SJSA1 (cell line): ENCODE measurements around the gene ERC2. TPM values are rescaled to one million over a fixed set of nuclear protein-coding genes. Genes with fewer than 3 reads are reported as not detected.

Experiments
- DNase-seq, 2 experiments: peaks; one replicate each; pipeline ENCODE4 v3.0.0-alpha.2; 2015 to 2020; ENCODE audit warnings: low spot score in 2 of 2, low read depth in 1 of 2
- H3K27ac ChIP-seq: fragments of 250-450 bp; sonication (Bioruptor Pico); 2 replicates; pipeline ENCODE4 v1.5.1; 2020; ENCODE audit warnings: mild to moderate bottlenecking, moderate library complexity
- H3K27me3 ChIP-seq: fragments of 250-450 bp; sonication (Bioruptor Pico); replicated peaks from 2 replicates; pipeline ENCODE4 v1.5.1; 2020; ENCODE audit warnings: mild to moderate bottlenecking, moderate library complexity
- H3K36me3 ChIP-seq: fragments of 250-450 bp; sonication (Bioruptor Pico); 2 replicates; pipeline ENCODE4 v1.5.1; 2020; ENCODE audit warnings: mild to moderate bottlenecking
- H3K4me1 ChIP-seq: fragments of 250-450 bp; sonication (Bioruptor Pico); replicated peaks from 2 replicates; pipeline ENCODE4 v1.6.1; 2021; ENCODE audit warnings: mild to moderate bottlenecking
- H3K4me3 ChIP-seq: fragments of 250-450 bp; sonication (Bioruptor Pico); 2 replicates; pipeline ENCODE4 v1.5.1; 2020; ENCODE audit warnings: mild to moderate bottlenecking
- H3K9me3 ChIP-seq: fragments of 250-450 bp; sonication (Bioruptor Pico); replicated peaks from 2 replicates; pipeline ENCODE4 v1.5.1; 2020; ENCODE audit warnings: mild to moderate bottlenecking
- total RNA-seq: library from RNA; depleted of rRNA; stranded (reverse); fragments of >200 nt; shearing (Covaris generic); gene quantifications from 2 replicates; pipeline ENCODE4 v1.2.3, GENCODE V29; 2014

ERC2 gene
- total RNA-seq, 1 experiment from 2014 or later = 0.13 TPM

DNA sequence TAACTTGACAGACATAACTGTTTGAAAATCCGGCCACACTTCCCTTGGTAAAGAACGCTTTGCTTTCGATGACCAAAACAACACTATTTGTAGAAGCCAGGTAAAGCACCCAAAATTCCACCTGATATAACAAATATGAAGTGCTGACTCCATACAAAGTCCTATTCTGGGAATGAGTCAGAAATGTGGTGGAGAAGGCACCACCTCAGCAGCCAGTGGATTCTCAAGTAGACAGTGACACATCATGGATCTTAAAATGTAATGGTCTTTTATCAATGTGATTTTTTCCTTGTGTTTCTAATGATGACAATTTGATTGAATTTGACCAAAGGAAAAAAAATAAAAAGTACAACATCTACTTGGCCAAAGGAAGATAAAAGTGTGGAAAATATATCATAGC lies 846.2 kb downstream of the ERC2 start:
- H3K4me1 ChIP-seq = peaks cover 60% of the 10 kb centered on the region
- H3K36me3 ChIP-seq = no peaks in the 10 kb centered on the region
- H3K27ac ChIP-seq = no peak overlapping the region
- no peaks in the 10 kb centered on the region for H3K9me3 ChIP-seq
- no peak overlapping the region for H3K4me3 ChIP-seq
- peak in 1 of 2 experiments; percentile 31 for DNase-seq
- H3K27me3 ChIP-seq = no peaks in the 10 kb centered on the region

DNA sequence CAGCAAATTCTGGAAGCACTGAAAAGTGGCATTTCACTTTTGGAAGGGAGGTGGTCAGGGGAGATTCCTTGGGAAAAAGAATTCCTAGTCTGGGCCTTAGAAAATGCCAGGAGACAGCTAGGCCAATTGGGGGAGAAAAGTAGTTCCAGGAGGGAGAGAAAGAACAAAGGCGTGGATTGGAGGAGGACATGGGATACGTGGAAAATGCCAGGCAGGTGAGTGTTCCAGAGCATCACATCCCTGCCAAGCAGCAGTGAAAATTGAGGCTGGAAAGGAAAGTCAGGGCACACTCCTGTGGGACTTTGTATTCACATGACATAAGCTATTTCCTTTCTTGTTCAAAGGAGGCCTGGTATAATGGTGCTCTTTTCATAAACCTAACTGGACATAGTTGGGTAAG lies 846.6 kb downstream of the ERC2 start:
- Histone ChIP-seq H3K4me3 (no peak overlapping the region), H3K27ac (peak overlapping the region; percentile 60; the same call in 1 of the 2 replicates), H3K4me1 (peaks cover 60% of the 10 kb centered on the region), H3K9me3 (no peaks in the 10 kb centered on the region), H3K27me3 (no peaks in the 10 kb centered on the region), H3K36me3 (no peaks in the 10 kb centered on the region)
- DNase-seq = no peak

GRCh38 chr3:55621026-55621422 lies 847.2 kb downstream of the ERC2 start:
- DNase-seq = no peak
- Histone ChIP-seq H3K36me3 (no peaks in the 10 kb centered on the region), H3K4me3 (no peak overlapping the region), H3K9me3 (no peaks in the 10 kb centered on the region), H3K27me3 (no peaks in the 10 kb centered on the region), H3K27ac (peak overlapping the region; percentile 60), H3K4me1 (peaks cover 57% of the 10 kb centered on the region)

DNA sequence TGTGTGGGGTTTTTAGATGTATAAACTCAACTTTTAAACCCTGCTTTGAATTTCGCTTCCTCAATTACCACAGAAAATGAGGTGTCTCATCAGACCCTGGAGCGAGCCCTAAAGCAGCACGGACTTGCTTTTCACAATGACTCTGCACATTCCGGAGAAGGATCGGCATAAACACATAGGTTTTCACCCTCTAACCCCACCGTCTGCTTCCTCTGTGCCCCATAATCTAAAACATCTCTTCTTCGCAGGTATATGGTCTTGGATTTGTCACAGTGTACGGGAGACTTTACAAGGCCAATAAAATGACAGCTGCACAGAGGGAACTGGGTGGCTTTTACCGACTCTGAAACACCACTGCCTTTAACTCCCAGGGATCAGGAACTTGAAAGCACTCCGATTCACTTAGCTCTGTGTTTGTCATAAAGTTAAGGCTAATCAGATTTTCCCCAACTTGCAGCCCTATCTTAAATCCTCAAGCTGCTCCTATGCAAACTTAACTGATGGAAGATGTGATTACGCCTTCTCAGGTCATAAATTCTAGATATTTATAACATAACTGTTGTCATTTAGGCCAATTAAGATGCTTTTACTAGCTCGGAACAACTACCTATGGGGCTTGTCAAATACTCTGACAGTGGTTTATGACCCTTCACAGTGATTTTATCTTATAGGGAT lies 847.8 kb downstream of the ERC2 start:
- Histone ChIP-seq H3K36me3 (no peaks in the 10 kb centered on the region), H3K9me3 (no peaks in the 10 kb centered on the region), H3K27me3 (no peaks in the 10 kb centered on the region), H3K27ac (peak overlapping the region; percentile 60), H3K4me1 (peaks cover 52% of the 10 kb centered on the region), H3K4me3 (no peak overlapping the region)
- peak; percentile 62 to 67 for DNase-seq

- no peak overlapping the region for H3K4me3 ChIP-seq
- H3K9me3 ChIP-seq = no peaks in the 10 kb centered on the region
- no peaks in the 10 kb centered on the region for H3K27me3 ChIP-seq
- H3K36me3 ChIP-seq = no peaks in the 10 kb centered on the region
- H3K27ac ChIP-seq = peak overlapping the region; percentile 60
- H3K4me1 ChIP-seq = peaks cover 47% of the 10 kb centered on the region
- no peak for DNase-seq
Measured at GRCh38 chr3:55619046-55619808, 849.0 kb downstream of the ERC2 start.

- Histone ChIP-seq H3K9me3 (no peaks in the 10 kb centered on the region), H3K36me3 (no peaks in the 10 kb centered on the region)
- DNase-seq = no peak
Measured at GRCh38 chr3:55617385-55617784, 850.9 kb downstream of the ERC2 start.

DNA sequence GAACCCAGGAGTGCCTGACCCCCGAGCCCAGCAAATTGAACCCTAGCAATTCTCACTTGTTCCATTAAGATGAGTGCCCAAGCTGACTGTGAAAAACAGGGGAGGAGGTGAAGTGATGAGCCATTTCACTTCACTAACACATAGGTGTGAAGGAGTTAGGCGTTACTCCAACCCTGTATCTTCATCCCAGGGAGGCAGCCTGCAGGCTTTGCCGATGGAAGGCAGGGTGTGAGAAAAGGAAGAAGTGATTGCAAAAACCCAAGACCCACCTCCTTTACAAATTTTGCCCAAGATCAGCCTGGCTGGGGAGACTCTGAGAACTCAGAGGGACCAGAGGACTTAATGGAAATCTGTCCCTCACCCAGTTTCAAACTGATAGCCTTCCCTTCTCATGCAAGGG lies 851.5 kb downstream of the ERC2 start:
- no peak for DNase-seq
- Histone ChIP-seq H3K36me3 (no peaks in the 10 kb centered on the region), H3K4me1 (peaks cover 23% of the 10 kb centered on the region), H3K9me3 (no peaks in the 10 kb centered on the region), H3K4me3 (no peak overlapping the region), H3K27ac (no peak overlapping the region), H3K27me3 (no peaks in the 10 kb centered on the region)

More at GRCh38 chr3:55617385-55617784, 850.9 kb downstream of the ERC2 start:
- Histone ChIP-seq H3K4me3 (no peak overlapping the region), H3K4me1 (peaks cover 29% of the 10 kb centered on the region), H3K27ac (no peak overlapping the region), H3K27me3 (no peaks in the 10 kb centered on the region)

GRCh38 chr3:55615694-55616295 lies 852.5 kb downstream of the ERC2 start:
- Histone ChIP-seq H3K9me3 (no peaks in the 10 kb centered on the region), H3K27me3 (no peaks in the 10 kb centered on the region), H3K4me3 (no peak overlapping the region), H3K36me3 (no peaks in the 10 kb centered on the region), H3K27ac (no peak overlapping the region), H3K4me1 (peaks cover 13% of the 10 kb centered on the region)
- DNase-seq = no peak

DNA sequence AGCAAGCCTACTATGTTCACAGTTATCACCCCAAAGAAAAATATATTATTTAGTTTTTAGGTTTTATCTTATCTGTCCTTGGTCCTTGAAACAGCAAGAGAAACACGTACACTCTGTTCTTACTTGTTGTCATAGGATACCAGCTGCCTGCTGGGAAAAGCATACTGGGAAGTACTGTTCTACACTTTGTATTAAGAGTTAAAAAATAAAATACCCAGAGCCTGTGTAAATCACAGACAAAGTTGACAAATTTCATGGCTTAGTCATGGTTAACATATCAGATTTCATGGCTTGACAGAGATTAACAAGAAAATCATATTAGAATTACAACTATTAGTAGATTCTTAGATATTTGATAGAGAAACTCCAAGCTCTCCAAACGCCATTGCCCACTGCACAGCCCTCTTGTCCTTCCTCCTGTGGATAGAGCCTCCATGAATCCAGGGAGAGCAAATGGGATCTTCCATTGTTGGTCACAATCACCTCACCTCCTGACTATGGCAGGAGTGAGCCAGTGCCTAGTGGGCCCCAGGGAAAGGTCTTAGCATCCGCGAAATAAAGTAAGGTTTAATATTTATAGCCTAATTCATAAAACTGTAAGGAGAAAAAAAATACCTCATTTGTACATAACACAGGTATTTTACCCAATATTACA lies 853.1 kb downstream of the ERC2 start:
- H3K9me3 ChIP-seq = no peaks in the 10 kb centered on the region
- no peaks in the 10 kb centered on the region for H3K36me3 ChIP-seq
- no peak overlapping the region for H3K27ac ChIP-seq
- H3K4me1 ChIP-seq = peaks cover 7% of the 10 kb centered on the region
- no peaks in the 10 kb centered on the region for H3K27me3 ChIP-seq
- DNase-seq = no peak
- no peak overlapping the region for H3K4me3 ChIP-seq

DNA sequence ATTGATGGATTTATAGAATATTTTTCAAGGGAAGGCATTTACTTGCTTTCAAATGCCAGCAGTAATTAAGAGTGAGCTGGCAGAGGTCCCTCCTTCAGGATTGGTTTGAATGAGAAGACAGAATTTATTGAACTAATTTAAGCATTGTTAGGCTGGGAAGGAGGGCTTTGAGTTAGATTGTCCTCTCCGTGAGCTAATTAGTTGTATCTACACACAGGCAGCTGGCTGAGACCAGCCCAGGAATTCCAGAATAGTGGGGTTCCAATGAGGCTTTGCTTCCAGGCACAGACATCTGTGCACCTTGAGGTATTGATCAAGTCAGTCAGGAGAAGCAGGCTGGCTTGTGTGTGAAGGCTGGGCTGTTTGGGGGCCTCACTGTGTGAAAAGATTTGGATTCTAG lies 857.1 kb downstream of the ERC2 start:
- H3K9me3 ChIP-seq = no peaks in the 10 kb centered on the region

DNA sequence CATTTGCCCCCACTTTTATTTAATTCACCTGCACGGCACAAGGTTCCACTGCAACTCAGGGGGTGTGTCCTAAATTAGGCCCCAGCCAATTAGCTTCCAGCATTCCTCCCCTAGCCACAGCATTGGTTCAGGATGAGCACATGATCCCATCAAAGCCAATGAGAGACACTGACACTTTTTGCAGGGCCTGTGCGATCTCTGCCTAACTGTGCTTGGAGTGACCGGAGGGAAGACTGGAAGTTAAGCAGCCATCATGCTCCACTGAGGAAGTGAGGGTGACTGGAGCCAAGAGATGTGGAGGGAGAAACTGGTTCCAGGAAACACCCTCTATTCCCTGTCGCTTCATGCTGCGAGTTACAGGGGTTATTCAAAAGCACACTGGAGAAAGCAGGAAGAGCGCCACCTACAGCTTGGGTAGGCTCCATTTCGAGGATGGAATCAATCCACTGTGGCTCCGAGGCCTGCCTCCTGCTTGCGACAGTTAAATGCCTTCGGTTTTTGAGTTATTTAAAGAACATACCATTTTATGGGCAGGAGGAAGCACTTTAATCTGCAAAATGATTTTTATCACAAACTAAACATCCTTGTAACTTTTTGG lies 858.9 kb downstream of the ERC2 start:
- no peak for DNase-seq

More for the DNA sequence above, 857.1 kb downstream of the ERC2 start:
- Histone ChIP-seq H3K27ac (no peak overlapping the region), H3K4me1 (no peaks in the 10 kb centered on the region), H3K36me3 (no peaks in the 10 kb centered on the region), H3K27me3 (no peaks in the 10 kb centered on the region), H3K4me3 (no peak overlapping the region)
- DNase-seq = no peak

GRCh38 chr3:55608301-55608937 lies 859.8 kb downstream of the ERC2 start:
- DNase-seq = no peak
- no peaks in the 10 kb centered on the region for H3K4me1 ChIP-seq
- H3K36me3 ChIP-seq = no peaks in the 10 kb centered on the region
- H3K4me3 ChIP-seq = no peak overlapping the region
- no peaks in the 10 kb centered on the region for H3K9me3 ChIP-seq
- no peaks in the 10 kb centered on the region for H3K27me3 ChIP-seq
- no peak overlapping the region for H3K27ac ChIP-seq

More for the DNA sequence above, 858.9 kb downstream of the ERC2 start:
- Histone ChIP-seq H3K9me3 (no peaks in the 10 kb centered on the region), H3K4me1 (no peaks in the 10 kb centered on the region), H3K27me3 (no peaks in the 10 kb centered on the region), H3K36me3 (no peaks in the 10 kb centered on the region), H3K4me3 (no peak overlapping the region), H3K27ac (no peak overlapping the region)

GRCh38 chr3:55607844-55608243 lies 860.4 kb downstream of the ERC2 start:
- H3K4me3 ChIP-seq = no peak overlapping the region

More at GRCh38 chr3:55607844-55608243, 860.4 kb downstream of the ERC2 start:
- Histone ChIP-seq H3K4me1 (no peaks in the 10 kb centered on the region), H3K27ac (no peak overlapping the region), H3K36me3 (no peaks in the 10 kb centered on the region), H3K27me3 (no peaks in the 10 kb centered on the region), H3K9me3 (no peaks in the 10 kb centered on the region)
- DNase-seq = no peak
